ENCODE data around the gene CPED1.

GRCh38 chr7:121306565-121306964 lies 318.1 kb downstream of the CPED1 start:
- TF ChIP-seq CTCF (conservative IDR thresholded peaks at IDR 0.05; ENCODE audit: low read depth, low read length) (no peak), EZH2 (IDR thresholded peaks at IDR 0.05; ENCODE audit: low read length, unreplicated experiment) (no peak)

Measured in PC-3 (cell line).